DND-41 (cell line): ENCODE data around the gene MELTF.

Experiments
- CTCF ChIP-seq: IDR thresholded peaks from 2 replicates; pipeline ENCODE4 v1.5.1; 2012; ENCODE audit warnings: borderline replicate concordance, low read length, moderate library complexity, mild to moderate bottlenecking; ENCODE audit not compliant: poor library complexity, severe bottlenecking; ENCODE audit errors: extremely low read depth
- EZH2 ChIP-seq: IDR thresholded peaks from 3 replicates; pipeline ENCODE4 v1.6.1; 2012; ENCODE audit warnings: borderline replicate concordance, low read depth, mild to moderate bottlenecking, moderate library complexity, low read length, inconsistent platforms; ENCODE audit not compliant: severe bottlenecking

GRCh38 chr3:197028728-197029510 is 698 bp downstream of the MELTF start:
- TF ChIP-seq CTCF: no peak
- TF ChIP-seq EZH2: no peak
